NCI-H2227 (cell line): Measurements from ENCODE around the gene ATG7.
"Not testable (repeated sequence)": the region's sequence is repeated elsewhere in the genome, so short reads cannot be mapped to it uniquely, and the experiment has no call there.

ENCODE experiments used
- DNase-seq: peaks from one replicate; lab custom pipeline; 2025; ENCODE audit not compliant: unreplicated experiment; lab: John Stamatoyannopoulos, UW

Gene ATG7

DNA sequence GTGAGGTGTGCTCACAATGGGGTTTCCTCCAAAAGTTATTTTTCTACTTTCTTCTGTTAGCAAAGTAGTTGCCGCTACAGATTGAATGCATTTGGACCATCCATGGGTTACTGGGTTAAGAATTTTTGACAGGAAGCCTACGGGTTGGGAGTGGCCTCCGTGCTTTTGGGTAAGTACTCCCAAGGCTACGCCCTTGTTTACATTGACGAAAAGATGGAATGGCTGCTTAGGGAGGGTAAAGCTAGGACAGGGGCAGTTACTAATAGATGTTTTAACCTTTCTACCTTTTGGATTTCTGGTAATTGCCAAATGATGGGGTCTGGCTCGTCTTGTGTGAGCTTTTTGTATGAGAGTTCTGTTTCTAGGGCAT lies 20.4 kb upstream of the ATG7 start:
- no peak for DNase-seq

- DNase-seq, result no peak
These were observed 17.3 kb upstream of the ATG7 start for GRCh38 chr3:11254876-11255275.

DNA sequence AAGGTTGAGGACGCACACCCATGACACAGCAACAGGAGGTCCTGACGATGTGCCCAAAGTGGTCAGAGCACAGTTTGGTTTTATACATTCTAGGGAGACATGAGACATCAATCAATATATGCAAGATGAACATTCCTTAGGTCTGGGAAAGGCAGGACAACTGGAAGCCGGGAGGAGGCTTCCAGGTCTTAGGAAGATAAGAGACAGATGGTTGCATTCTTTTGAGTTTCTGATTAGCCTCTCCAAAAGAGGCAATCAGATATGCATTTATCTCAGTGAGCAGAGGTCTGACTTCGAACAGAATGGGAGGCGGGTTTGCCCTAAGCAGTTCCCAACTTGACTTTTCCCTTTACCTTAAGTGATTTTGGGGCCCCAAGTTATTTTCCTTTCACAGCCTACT lies 16.7 kb upstream of the ATG7 start:
- DNase-seq, result not testable (repeated sequence)

DNA sequence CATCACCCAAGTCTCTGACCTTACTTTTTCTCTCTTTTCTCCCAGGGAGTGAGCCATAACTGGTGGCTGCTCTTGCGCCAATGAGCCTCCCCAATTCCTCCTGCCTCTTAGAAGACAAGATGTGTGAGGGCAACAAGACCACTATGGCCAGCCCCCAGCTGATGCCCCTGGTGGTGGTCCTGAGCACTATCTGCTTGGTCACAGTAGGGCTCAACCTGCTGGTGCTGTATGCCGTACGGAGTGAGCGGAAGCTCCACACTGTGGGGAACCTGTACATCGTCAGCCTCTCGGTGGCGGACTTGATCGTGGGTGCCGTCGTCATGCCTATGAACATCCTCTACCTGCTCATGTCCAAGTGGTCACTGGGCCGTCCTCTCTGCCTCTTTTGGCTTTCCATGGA lies 13.2 kb upstream of the ATG7 start:
- DNase-seq, result no peak

- DNase-seq, result no peak
These were observed 11.7 kb upstream of the ATG7 start for GRCh38 chr3:11260460-11260859.

DNA sequence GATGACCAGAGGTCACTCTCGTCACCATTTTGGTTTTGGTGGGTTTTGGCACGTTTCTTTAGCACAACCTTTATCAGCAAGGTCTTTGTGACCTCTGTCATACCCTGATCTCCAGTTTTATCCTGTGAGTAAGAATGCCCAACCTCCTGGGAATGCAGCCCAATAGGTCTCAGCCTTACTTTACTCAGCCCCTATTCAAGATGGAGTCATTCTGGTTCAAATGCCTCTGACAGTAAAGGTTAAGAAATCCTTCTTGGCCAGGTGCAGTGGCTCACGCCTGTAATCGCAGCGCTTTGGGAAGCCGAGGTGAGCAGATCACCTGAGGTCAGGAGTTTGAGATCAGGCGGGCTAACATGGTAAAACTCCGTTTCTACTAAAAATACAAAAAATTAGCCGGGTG lies 3.2 kb upstream of the ATG7 start:
- no peak for DNase-seq

DNA sequence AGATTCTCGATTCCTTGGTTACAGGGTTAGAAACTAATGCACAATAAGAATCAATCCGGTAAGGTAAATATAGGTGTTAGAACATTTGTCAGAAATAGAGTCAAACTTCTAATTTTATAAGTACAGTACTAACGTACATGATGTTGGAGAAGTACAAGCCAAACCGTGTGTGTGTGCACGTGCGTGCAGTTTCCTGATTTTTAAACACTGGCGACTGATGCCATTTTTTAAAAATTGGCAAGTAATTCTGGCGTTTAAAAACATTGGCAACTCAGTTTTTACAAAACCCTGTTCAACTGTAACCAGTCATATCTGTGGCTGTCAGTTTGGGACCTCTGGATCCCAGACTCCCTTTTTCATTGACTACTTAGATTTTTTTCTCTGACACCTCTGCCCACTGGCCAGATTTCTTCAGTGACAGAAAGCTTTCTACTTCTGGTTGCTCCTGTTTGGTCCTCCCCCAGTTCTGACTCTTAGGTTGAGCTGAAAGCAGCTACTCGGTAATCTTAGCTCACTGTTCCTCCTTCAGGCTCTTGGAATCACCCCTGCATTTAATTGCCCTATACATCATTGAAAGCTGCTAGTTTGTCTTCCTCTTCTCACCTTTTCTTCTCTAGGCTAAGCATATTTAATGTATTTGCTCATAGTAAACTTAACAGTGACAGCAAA lies 843 bp downstream of the ATG7 start:
- DNase-seq, result no peak

DNA sequence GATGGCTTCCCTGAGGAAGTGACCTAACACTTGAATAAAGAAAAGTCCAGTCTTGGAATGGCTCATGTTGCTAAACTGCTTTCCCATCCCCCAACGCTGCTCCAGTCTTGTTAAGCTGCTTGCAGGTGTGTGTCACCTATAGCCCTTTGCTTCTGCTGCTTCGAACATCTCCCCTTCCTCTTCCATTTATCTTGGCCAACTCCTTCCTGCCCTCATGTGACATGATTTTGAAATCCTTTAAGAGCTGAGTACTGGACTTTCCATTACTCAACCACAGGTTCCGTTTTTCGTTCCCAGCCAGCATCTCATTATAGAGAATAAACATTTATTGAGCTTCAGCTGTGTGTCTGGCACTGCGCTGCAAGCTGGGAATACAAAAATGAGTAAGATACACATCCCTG lies 1.7 kb downstream of the ATG7 start:
- DNase-seq, result no peak

- DNase-seq, result no peak
These were observed 2.5 kb downstream of the ATG7 start for GRCh38 chr3:11274566-11275142.

- DNase-seq, result no peak
These were observed 3.7 kb downstream of the ATG7 start for GRCh38 chr3:11275926-11276325.

DNA sequence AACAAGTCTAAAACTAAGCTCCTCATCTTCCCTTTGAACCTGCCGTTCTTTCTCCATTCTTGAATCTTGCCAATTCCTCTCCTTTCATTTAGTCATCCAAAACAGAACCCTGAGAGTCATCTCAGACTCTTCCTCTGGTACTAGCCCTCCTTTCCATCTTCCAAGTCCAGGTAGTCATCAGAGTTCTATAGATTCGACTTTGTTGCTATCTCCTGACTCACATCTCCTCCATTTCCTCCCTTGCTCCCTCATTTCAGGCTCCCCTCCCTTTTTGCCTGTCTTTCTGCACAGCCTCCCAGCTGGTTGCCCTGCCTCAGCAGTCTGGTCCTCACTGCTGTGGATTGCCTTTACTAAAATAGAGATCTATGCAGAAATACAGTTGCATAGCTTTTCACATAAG lies 4.7 kb downstream of the ATG7 start:
- no peak for DNase-seq

DNA sequence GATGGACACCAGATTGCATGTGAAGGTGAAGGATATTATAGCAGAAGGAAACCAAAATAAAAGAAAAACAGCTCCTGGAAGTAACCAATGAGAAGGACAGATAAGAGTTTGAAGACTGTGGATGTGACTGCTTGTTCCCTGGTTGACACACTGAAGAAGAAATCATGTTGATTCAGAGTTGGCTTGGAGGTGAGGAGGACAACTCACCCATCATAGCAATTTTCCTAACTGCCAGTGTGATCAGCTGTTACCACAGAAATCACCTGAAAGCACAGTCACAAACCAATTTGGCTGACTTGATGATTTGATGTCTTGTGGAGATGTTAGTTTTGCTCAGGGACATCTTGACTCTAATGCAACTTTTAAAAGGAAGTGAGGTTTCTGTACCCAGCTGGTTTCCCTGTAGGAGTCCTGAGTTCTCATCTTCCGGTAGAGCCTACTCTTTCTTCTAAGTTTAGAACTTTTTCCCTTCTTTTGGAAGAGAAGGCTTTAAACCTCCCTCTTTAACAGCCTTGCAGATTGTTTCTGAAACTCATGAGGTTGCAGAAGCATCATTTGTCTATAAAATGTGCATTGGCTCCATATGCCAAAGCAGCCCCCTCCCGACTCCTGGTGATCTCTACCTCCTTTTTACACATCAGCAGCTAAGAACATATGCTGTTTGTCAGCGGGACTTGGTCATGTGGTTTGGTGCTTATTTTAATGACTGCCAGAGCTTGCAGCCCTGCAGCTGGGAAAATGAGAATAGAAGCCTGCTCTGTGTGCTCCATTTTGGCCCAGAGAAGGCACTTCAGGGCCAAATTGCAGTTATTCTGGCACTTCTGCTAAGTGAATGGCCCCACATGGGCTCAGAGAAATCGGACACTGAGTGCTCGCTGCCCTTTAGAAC lies 10.3 kb downstream of the ATG7 start:
- DNase-seq, result no peak

DNA sequence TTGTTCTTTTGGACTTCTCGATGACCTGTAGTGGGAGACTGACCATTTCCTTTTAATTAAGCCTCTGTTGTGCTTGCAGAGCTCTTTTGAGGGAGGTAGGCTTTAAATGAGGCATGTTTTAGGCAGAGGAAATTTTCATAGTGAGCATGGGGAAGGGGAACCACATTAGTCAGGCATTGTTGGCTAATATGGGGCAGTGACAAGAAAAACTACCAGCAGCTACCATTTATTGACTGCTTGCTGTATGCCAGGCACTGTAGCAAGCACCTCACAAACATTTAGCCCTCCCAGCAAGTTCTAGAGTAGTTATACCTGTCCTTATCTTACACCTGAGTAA lies 10.9 kb downstream of the ATG7 start:
- no peak for DNase-seq

DNA sequence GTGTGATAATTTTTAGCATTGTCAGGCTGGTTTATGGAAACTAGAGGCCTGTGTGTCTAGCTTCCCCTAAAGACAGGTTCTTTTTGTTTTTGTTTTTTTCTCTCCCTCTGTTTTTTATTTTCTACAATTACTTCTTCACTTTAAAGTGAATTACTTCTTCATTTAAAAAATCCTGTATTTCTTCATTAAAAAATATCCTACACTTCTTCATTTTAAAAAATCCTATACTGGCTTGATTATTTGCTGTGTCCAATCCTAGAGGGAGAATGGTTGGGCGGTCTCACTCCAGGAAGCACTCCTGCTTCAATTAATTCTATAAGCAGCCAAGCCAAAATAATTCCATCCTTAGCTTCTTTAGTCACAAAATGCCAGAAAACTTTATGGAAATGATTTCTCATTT lies 11.8 kb downstream of the ATG7 start:
- DNase-seq, result no peak

GRCh38 chr3:11285471-11285870 lies 13.3 kb downstream of the ATG7 start:
- no peak for DNase-seq

DNA sequence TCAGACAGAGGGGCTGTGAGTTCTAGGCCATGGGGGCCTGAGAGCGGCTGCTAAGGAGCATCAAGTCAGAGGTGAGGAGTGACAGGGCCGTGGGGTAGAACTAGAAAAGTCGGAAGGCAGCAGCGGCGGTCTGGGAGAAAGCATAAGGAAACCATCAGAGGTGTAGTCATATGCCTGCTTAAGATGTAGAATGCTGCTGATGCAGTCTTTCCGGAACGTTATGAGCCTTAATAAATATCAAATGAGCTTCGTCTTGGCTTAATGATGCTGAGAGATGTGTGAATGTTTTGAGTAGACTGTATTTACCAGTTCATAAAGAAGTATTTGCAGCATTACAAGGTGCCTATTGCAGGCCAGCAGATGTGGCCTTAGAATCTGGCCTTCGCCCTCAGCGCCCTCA lies 15.2 kb downstream of the ATG7 start:
- DNase-seq, result no peak

DNA sequence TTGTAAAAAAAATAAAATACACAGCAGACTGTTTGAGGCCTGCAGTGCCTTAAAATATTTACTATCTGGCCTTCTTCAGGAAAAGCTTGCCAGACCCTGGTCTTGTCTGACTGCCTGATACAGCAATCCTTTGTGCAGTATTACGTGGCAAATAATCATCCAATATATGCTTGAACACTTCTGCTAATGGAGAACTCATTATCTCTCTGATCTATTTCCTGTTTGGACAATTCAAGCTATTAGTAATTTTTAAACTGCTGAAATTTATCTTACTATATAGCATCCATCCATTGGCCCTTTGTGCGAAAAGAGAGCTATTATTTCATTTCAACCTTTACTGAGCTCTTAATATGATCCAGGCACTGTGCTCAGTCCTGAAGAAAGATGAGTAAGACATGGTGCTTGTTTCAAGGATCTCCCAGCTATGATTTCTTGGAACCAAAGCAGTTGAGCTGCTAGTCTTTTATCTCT lies 15.9 kb downstream of the ATG7 start:
- no peak for DNase-seq

- no peak for DNase-seq
These were observed 16.8 kb downstream of the ATG7 start for GRCh38 chr3:11288786-11289637.

DNA sequence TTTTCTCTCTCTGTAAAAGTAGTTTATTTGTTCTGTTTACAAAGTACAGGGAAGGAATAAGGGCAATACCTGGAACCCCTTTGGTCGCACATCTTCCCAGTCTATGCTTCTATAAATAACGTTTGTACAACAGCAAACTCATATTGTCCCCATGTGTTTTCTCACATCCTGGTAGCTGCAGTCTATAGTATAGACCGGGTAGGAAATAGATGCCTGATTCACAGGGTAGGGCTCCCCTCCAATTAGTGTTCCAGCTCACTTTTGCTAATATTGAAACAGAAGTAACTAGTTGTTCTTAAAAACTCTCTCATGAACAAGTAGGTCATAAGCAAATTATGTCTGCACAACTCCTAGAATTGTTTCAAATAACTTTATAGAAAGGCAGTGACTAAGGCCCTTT lies 17.7 kb downstream of the ATG7 start:
- DNase-seq, result no peak

DNA sequence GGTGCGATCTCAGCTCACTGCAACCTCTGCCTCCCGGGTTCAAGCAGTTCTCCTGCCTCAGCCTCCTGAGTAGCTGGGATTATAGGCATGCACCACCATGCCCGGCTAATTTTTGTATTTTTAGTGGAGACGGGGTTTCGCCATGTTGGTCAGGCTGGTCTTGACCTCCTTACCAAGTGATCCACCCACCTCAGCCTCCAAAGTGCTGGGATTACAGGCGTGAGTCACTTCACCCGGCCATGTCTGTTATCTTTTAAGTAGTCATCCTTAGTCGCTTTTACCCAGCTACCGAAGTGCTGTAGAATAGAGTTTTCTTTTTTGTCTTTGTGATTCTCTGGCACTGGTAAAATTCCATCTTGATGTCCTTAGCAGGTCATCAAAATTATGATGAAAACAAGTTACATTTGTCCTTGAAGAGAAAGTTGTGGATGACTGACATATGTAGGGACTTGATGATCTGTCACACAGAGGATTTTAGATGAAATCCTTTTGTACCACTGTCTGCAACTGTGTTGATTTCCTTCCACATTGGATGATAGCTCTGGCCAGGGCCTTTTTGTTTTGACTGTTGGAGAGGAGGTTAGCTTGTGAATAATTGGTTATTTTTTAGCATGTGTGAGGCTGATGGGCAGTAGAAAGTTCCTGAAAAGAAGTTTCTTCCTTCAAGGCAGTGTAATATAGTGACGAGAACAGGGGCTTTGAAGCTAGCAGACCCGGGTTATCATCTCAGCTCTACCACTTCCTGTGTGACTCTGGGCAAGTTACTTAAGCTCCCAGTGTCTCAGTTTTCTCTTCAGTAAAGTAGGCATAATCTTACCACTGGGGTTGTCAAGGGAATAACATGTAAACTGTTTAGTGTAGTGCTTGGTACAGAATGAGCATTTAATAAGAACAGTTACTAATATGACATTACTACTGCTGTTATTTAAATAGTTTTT lies 18.8 kb downstream of the ATG7 start:
- DNase-seq, result no peak
